HG03354 (cell line): ENCODE data around the gene SULT1A2.
"Not testable (repeated sequence)": the region's sequence is repeated elsewhere in the genome, so short reads cannot be mapped to it uniquely, and the experiment has no call there.

Source experiments
- ATAC-seq: cut with Tn5 transposase; IDR thresholded peaks from one replicate; pipeline ENCODE4 v1.9.1; 2021; ENCODE audit warnings: mild to moderate bottlenecking; ENCODE audit not compliant: unreplicated experiment, poor library complexity, severe bottlenecking

The SULT1A2 gene

GRCh38 chr16:28566233-28566925, 30.5 kb downstream of the SULT1A2 start:
- ATAC-seq = not testable (repeated sequence)

- ATAC-seq = no peak
Measured at GRCh38 chr16:28563218-28563617, 33.6 kb downstream of the SULT1A2 start.

- ATAC-seq = no peak
Measured at GRCh38 chr16:28562199-28562598, 34.7 kb downstream of the SULT1A2 start.

- ATAC-seq = no peak
Measured at GRCh38 chr16:28561557-28562187, 35.2 kb downstream of the SULT1A2 start.

GRCh38 chr16:28558456-28558855, 38.4 kb downstream of the SULT1A2 start:
- ATAC-seq = no peak

GRCh38 chr16:28556914-28557320, 39.9 kb downstream of the SULT1A2 start:
- ATAC-seq = no peak

- no peak for ATAC-seq
Measured at GRCh38 chr16:28555561-28555960, 41.3 kb downstream of the SULT1A2 start.

GRCh38 chr16:28554634-28555423, 42.0 kb downstream of the SULT1A2 start:
- ATAC-seq = peak; percentile 4

- peak; percentile 83 for ATAC-seq
Measured at GRCh38 chr16:28553776-28554633, 42.8 kb downstream of the SULT1A2 start, which contains the start of gene SGF29. TSS of gene SGF29 (plus strand) at chr16:28553920. CDS start at chr16:28581070, 27,150 bp downstream.

- ATAC-seq = no peak
Measured at GRCh38 chr16:28549301-28549899, 47.5 kb downstream of the SULT1A2 start.

- no peak for ATAC-seq
Measured at GRCh38 chr16:28548306-28548802, 48.5 kb downstream of the SULT1A2 start.

GRCh38 chr16:28546626-28547025, 50.2 kb downstream of the SULT1A2 start:
- no peak for ATAC-seq

- not testable (repeated sequence) for ATAC-seq
Measured at GRCh38 chr16:28545964-28546363, 50.9 kb downstream of the SULT1A2 start.

GRCh38 chr16:28544998-28545397, 51.9 kb downstream of the SULT1A2 start:
- ATAC-seq = no peak

- ATAC-seq = no peak
Measured at GRCh38 chr16:28543072-28543471, 53.8 kb downstream of the SULT1A2 start.

GRCh38 chr16:28542646-28543045, 54.2 kb downstream of the SULT1A2 start:
- no peak for ATAC-seq
